Testis (tissue), 5 donors: ENCODE results near the gene PIP5KL1. TPM values are rescaled to one million over a fixed set of nuclear protein-coding genes. Genes with fewer than 3 reads are reported as not detected.

Source experiments
- DNase-seq: peaks from one replicate; pipeline ENCODE4 v3.0.0-alpha.2; 2019
- H3K27ac ChIP-seq, 2 donors: fragments of 200-600 bp; sonication (generic); one replicate each; pipeline ENCODE4 v1.5.1; 2019
- H3K27me3 ChIP-seq: fragments of 200-600 bp; sonication (generic); one replicate; pipeline ENCODE4 v1.5.1; 2019
- H3K36me3 ChIP-seq: fragments of 200-600 bp; sonication (generic); one replicate; pipeline ENCODE4 v1.5.1; 2017; ENCODE audit warnings: low read depth; ENCODE audit errors: missing control alignments
- H3K4me1 ChIP-seq: fragments of 200-600 bp; sonication (generic); one replicate; pipeline ENCODE4 v1.5.1; 2019
- H3K4me3 ChIP-seq, 2 donors: fragments of 200-600 bp; sonication (generic); one replicate each; pipeline ENCODE4 v1.5.1; 2017 to 2019
- H3K9me3 ChIP-seq: fragments of 200-600 bp; sonication (generic); one replicate; pipeline ENCODE4 v1.5.1; 2017
- POLR2A ChIP-seq: fragments of 450-650 bp; IDR thresholded peaks from one replicate; pipeline ENCODE4 v1.6.1; 2017; ENCODE audit warnings: antibody characterized with exemption, mild to moderate bottlenecking, moderate library complexity
- WGBS, 2 donors: methylation state at CpG; one replicate each; pipeline ENCODE4 v1.1.5; 2018; 5-methylcytosine and 5-hydroxymethylcytosine counted together
- intact Hi-C: fragments of 100-400 bp; cut with DNase I; formaldehyde crosslinking; loops from one replicate; pipeline ENCODE4 v1.15.1; 2023; ENCODE audit warnings: low total_unique reads
- long read RNA-seq, 2 donors: transcript quantifications; one replicate each; lab custom pipeline, GENCODE V29; 2026
- polyA plus RNA-seq: library from polyadenylated mRNA; stranded (reverse); fragments of 350-450 nt; fragmentation: Illumina TruSeq; extraction: RNeasy Lipid Tissue Mini Kit (QIAGEN cat#74804); gene quantifications from one replicate; pipeline ENCODE4 v1.2.3, GENCODE V29; 2014; ENCODE audit warnings: low read depth, low replicate concordance; ENCODE audit not compliant: insufficient read depth
- total RNA-seq, 2 donors: library from RNA; depleted of rRNA; stranded (reverse); fragments of >200 nt; gene quantifications; one replicate each; pipeline ENCODE4 v1.2.3, GENCODE V29; 2016
- TF ChIP-seq, protein P1 (sequence below), 3 experiments: fragments of 450-650 bp in 2 of 3; fragments of 200-600 bp in 1 of 3; sonication (generic) in 1 of 3; IDR thresholded peaks; one replicate each; pipeline ENCODE4 v1.5.1; 2016 to 2019; ENCODE audit warnings: antibody characterized with exemption in 3 of 3, mild to moderate bottlenecking in 2 of 3, moderate library complexity in 1 of 3

Gene PIP5KL1, protein sequence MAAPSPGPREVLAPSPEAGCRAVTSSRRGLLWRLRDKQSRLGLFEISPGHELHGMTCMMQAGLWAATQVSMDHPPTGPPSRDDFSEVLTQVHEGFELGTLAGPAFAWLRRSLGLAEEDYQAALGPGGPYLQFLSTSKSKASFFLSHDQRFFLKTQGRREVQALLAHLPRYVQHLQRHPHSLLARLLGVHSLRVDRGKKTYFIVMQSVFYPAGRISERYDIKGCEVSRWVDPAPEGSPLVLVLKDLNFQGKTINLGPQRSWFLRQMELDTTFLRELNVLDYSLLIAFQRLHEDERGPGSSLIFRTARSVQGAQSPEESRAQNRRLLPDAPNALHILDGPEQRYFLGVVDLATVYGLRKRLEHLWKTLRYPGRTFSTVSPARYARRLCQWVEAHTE
- total RNA-seq (10 to 100 TPM in 1 of 2 donors, 1 to 10 TPM in 1; 8.4 to 10.2 TPM), polyA plus RNA-seq (3.9 TPM)
- long read RNA-seq, donor 1, partial matches to known transcripts, result 0 of 1 reads
- long read RNA-seq, donor 1, other reads (novel, unspliced or antisense), result 0 of 1 reads
- long read RNA-seq, donor 2, result 0 reads

DNA sequence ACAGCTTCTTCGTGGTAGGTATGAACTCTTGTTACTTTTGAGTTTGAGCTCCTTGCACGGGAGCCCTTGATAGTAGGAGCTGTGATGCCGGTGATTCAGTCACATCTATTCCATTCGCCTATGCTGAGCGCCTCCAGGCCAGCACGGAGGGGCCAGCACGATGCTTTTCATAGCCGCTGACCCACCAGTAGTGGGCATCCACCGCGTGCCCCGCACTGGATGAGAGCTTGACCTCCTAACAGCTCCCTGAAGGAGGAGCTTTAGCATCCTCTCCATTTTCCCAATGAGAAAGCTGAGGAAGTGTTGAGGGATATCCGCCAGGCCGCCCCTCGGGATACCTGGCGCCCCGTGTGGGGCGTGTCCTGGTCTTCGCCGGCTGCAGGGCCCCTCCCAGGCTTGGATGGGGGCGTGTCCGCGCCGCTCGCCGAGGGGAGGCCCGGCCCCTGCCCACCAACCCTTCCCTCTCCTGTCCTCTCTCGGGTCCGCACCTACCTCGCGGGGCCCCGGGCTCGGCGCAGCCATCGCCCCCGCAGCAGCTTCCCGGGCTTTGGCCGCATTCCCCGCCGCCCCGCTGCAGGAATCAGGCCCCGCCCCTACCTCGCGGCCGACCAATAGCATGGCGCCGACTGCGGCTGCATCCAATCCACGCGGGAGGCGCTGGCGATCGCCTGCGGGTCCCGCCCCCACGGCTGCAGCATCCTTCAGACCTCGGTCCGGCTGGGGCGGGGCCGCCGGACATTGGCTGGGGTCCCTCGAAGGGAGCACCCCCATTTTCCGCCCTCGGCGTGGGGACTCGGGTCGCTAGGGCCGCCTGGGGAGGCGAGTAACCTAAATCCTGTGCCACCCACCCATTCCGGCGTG lies at the start of gene PIP5KL1:
TSS of gene PIP5KL1 (minus strand) at position 547 of the 861 bp plus-strand sequence. CDS start at position 522, 25 bp downstream.
- Histone ChIP-seq H3K27me3 (no peaks in the 10 kb centered on the region), H3K4me1 (peaks cover 24% of the 10 kb centered on the region), H3K27ac (no peak within 1 kb of the TSS), H3K36me3 (no peaks in the 10 kb centered on the region), H3K9me3 (no peaks in the 10 kb centered on the region), H3K4me3 (peak within 1 kb of the TSS; percentile 31 to 57)
- intact Hi-C loops, result no loop called here
- 1 to 5% methylated on average over 16 to 67 of the region's 70 CpGs for WGBS, 2 donors
- TF ChIP-seq POLR2A, result no peak
- TF ChIP-seq, protein P1, sequence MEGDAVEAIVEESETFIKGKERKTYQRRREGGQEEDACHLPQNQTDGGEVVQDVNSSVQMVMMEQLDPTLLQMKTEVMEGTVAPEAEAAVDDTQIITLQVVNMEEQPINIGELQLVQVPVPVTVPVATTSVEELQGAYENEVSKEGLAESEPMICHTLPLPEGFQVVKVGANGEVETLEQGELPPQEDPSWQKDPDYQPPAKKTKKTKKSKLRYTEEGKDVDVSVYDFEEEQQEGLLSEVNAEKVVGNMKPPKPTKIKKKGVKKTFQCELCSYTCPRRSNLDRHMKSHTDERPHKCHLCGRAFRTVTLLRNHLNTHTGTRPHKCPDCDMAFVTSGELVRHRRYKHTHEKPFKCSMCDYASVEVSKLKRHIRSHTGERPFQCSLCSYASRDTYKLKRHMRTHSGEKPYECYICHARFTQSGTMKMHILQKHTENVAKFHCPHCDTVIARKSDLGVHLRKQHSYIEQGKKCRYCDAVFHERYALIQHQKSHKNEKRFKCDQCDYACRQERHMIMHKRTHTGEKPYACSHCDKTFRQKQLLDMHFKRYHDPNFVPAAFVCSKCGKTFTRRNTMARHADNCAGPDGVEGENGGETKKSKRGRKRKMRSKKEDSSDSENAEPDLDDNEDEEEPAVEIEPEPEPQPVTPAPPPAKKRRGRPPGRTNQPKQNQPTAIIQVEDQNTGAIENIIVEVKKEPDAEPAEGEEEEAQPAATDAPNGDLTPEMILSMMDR (IDR thresholded peaks at IDR 0.05), result no peak
- DNase-seq, result peak; percentile 88

DNA sequence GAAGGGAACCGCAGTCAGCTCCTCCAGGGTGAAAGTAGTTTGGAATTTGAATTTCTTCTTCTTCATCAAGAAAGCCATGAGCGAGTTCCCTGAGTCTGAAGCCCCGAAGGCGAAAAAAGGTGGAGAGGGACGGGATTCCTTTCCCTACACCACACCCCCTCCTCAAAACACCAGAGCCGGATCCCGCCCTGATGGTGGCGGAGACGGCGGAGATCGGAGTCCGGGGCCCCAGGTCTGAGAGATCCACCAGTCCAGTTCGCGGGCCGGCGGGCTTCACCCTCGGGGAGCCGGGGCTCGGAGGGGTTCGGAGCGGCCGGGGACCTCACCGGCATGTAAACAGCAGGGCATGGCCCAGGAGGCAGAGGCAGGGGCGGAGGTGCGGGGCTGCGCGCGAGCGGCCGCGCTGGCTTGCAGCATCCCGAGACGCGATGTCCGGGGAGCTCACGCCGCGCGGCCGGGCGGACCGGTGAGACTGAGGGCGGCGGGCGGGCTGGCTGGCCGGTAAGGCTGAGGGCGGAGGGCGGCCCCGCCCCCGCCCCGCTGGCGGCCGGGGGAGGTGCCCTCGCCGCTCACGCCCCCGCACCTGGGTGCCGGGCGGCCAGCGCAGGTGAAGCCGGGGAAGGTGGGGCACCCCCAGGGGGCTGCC lies 49.6 kb upstream of the PIP5KL1 start:
- no peaks in the 10 kb centered on the region for H3K36me3 ChIP-seq
- H3K4me3 ChIP-seq, result peak overlapping the region; percentile 88 to 89
- peaks cover 43% of the 10 kb centered on the region for H3K4me1 ChIP-seq
- TF ChIP-seq, protein P1 (IDR thresholded peaks at IDR 0.05), result no peak
- no peak for TF ChIP-seq POLR2A
- H3K9me3 ChIP-seq, result no peaks in the 10 kb centered on the region
- peak overlapping the region; percentile 66 to 85 for H3K27ac ChIP-seq
- DNase-seq, result no peak
- 0% methylated on average over 4 to 54 of the region's 61 CpGs for WGBS, 2 donors
- intact Hi-C loops, result no loop called here
- H3K27me3 ChIP-seq, result no peaks in the 10 kb centered on the region

DNA sequence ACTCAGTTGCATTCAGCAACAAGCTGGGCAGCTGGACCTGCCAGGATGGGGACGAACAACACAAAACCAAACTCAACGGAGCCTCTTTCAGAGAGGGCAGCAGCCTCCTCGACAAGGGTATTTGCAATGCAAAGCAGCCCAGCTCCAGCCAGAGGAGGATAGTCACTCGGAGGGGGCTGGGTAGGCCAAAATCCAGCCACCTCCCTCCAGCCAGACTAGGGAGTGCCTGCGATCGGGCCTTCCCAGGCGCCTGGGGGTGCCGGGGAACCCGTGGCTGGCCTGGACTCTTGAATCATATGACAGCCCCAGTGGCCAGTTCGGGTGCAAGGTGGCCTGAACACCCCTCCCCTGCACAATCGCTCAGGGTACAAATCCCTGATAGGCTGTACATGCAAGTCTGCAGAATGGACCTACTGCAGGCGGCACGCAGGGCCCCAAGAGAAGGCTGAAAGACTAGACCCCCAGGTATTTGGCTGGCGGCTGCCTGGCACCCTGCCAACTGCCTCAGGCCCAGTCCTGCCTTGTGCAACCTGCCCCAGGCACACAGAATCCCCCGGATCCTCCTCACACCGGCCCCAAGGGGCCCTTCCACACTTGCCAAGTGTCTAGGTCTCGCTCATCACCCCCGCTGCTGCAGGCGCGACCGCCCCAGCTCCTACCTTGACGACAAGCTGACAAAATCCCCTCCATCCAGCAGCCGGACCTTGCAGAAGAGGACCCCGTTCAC lies 48.9 kb upstream of the PIP5KL1 start:
- intact Hi-C loops, result no loop called here
- peak overlapping the region; percentile 69 to 85 for H3K27ac ChIP-seq
- H3K4me3 ChIP-seq, result peak overlapping the region; percentile 88 to 89
- no peak for TF ChIP-seq POLR2A
- TF ChIP-seq, protein P1 (IDR thresholded peaks at IDR 0.05), result no peak
- H3K9me3 ChIP-seq, result no peaks in the 10 kb centered on the region
- no peaks in the 10 kb centered on the region for H3K27me3 ChIP-seq
- 0 to 3% methylated on average over 2 to 24 of the region's 24 CpGs for WGBS, 2 donors
- H3K36me3 ChIP-seq, result no peaks in the 10 kb centered on the region
- peaks cover 50% of the 10 kb centered on the region for H3K4me1 ChIP-seq
- DNase-seq, result peak; percentile 57

DNA sequence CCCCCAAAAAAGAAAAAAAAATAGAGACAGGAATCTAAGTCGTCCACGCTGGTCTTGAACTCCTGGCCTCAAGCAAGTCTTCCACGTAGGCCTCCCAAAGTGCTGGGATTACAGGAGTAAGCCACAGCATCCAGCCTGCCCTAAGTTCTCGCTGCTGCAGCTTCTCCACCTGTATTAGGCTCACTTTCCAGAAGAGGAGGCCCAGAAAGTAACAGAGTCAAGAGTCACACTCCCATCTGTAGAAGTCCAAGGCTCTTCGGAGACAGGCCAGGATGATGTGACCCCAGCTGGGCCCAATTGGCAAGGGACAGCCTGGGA lies 48.4 kb upstream of the PIP5KL1 start:
- H3K4me3 ChIP-seq, result peak overlapping the region; percentile 88 to 89
- no peaks in the 10 kb centered on the region for H3K27me3 ChIP-seq
- WGBS, 2 donors, result 33 to 46% methylated on average over 5 of the region's 5 CpGs
- TF ChIP-seq, protein P1 (IDR thresholded peaks at IDR 0.05), result no peak
- TF ChIP-seq POLR2A, result no peak
- peak overlapping the region; percentile 69 to 85 for H3K27ac ChIP-seq
- no peaks in the 10 kb centered on the region for H3K36me3 ChIP-seq
- peaks cover 55% of the 10 kb centered on the region for H3K4me1 ChIP-seq
- intact Hi-C loops, result no loop called here
- H3K9me3 ChIP-seq, result no peaks in the 10 kb centered on the region
- DNase-seq, result no peak
